Stimulated activated CD8-positive, alpha-beta memory T cell treated with anti-CD3 and anti-CD28 coated beads, Interleukin-4, amount 100 ng/mL, for 48 hours (primary cell): ENCODE results near the gene FEM1A.
A peak's percentile ranks its signal among the peaks of the same experiment; 100 is the strongest.
"Not testable (repeated sequence)": the region's sequence is repeated elsewhere in the genome, so short reads cannot be mapped to it uniquely, and the experiment has no call there.

Source experiments
- DNase-seq: peaks from one replicate; pipeline ENCODE4 v3.0.0-alpha.2; 2020

Gene FEM1A

DNA sequence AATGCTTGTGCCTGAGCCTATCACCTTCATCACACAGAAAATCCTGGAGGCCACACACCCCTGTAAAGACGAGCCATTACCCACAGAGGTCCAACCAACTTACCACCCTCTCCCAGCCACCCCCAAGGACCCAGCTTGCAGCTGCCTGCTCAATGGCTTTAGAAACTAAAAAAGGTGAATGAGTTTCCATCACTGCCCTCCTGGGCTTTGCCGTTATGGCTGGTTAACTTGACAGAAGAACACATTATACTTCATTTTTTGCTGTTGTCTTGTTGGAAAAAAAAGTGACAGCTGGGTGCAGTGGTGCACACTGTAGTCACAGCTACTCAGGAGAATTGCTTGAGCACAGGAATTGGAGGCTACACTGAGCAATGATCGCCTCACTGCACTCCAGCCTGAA is 17.4 kb upstream of the FEM1A start:
- DNase-seq: no peak

DNA sequence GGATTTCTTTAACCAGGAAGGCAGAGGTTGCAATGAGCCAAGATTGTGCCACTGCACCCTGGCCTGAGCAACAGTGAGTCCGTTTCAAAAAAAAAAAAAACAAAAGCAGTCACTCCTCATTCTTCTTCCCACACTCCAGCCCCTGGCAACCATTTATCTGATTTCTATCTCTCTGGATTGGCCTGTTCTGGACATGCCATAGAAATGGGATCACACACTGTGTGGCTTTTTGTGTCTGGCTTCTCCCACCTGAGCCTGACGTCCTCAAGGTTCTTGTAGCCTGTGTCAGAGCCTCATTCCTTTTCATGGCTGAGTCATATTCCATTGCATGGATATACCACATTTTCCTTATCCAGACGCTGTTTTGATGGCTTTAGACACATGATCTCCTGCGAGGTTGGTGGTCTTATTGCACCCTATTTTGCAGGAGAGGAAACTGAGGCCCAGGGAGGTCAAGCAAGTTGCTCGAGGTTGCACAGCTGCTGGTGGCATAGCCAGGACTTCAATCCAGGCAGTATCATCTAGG is 15.8 kb upstream of the FEM1A start:
- no peak for DNase-seq

DNA sequence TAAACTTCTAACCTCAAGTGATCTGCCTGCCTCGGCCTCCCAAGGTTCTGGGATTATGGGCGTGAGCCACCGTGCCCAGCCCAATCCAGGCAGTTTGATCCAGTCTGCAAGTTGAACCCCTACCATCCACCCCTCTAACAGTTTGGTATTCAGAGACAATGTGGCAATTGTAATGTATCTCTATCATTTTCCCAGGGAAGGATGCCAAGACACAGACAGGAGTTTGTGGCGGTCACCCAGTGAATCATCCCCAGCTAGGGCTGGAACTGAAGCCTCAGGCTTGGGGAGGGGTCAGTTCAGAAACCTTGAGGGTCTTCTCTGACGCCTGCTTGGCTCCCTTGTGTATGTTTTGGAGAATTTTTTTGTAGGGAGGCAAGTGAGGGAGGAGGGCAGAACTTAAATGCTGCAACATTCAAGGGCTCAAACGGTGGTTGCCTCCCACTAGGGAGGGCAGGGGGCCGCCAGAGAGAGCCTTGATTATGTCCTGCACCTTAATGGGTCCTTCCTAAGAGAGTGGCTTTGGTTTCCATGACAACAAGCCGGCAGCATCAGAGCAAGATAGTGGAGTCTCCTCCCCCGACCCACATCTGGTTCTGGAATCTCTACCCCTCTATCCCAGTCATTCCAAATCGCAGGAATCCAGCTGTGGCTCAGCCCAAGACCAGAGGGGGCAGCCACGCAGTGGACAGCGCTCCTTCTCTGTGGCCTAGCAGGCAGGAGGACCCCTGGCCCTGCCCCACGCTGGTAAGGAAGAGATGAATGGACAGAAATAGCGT is 14.9 kb upstream of the FEM1A start:
- DNase-seq: no peak

DNA sequence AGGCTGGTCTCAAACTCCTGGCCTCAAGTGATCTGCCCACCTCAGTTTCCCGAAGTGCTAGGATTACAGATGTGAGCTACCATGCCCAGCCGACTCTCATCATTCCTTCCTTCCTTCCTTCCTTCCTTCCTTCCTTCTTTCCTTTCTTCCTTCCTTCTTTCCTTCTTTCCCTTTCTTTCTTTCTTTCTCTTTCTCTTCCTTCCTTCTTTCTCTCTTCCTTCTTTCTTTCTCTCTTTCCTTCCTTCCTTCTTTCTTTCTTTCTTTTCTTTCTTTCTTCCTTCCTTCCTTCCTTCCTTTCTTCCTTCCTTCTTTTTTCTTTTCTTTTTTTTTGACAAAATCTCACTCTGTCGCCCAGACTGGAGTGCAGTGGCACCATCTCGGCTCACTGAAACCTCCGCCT is 13.4 kb upstream of the FEM1A start:
- DNase-seq: not testable (repeated sequence)

DNA sequence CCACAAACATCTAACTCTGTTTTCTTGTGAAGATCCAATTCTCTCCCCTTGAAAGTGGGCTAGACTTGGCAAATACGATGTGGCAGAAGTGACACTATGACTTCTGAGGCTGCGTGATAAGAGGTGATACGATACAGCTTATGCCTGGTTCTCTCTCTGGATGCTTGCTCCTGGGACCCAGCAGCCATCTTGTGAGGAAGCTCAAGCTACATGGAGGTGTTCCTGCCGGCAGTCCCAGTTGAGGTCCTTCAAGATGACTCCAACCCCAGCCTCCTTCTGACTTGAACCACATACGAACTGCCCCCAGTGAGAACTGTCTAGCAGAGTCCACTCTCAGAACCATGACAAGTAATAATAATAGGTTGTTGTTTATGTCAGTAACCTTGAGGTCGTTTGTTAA is 10.7 kb upstream of the FEM1A start:
- DNase-seq: no peak

DNA sequence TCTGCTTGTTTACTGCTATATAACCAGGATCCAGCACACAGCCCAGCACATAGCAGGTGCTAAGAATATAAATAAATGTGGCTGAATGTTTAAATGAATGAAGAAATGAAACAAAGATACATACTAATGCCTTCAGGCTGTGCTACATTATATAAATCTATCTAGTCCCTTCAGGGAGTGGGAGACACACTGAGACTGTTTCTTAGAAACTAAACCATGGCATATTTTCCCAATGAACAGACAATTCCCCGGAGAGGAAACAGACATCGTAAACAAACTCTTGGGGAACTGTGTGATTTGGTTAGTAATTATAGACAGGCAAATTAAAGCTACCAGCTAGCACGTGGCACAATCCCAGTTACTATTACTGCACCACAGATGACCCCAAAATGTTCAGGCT is 9.7 kb upstream of the FEM1A start:
- DNase-seq: no peak

DNA sequence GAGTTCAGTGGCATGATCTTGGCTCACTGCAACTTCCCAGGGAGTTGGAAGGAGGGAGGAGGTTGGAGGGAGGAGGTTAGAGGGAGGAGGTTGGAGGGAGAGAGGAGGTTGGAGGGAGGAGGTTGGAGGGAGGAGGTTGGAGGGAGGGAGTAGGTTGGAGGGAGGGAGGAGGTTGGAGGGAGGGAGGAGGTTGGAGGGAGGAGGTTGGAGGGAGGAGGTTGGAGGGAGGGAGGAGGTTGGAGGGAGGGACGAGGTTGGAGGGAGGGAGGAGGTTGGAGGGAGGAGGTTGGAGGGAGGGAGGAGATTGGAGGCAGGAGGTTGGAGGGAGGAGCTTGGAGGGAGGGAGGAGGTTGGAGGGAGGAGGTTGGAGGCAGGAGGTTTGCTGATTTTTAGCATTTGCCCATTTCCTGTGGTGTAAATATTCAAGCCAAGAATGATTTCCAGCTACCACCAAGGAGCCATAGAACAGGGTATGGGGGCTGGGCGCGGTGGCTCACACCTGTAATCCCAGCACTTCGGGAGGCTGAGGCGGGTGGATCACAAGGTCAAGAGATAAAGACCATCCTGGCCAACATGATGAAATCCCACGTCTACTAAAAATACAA is 5.0 kb upstream of the FEM1A start:
- not testable (repeated sequence) for DNase-seq

DNA sequence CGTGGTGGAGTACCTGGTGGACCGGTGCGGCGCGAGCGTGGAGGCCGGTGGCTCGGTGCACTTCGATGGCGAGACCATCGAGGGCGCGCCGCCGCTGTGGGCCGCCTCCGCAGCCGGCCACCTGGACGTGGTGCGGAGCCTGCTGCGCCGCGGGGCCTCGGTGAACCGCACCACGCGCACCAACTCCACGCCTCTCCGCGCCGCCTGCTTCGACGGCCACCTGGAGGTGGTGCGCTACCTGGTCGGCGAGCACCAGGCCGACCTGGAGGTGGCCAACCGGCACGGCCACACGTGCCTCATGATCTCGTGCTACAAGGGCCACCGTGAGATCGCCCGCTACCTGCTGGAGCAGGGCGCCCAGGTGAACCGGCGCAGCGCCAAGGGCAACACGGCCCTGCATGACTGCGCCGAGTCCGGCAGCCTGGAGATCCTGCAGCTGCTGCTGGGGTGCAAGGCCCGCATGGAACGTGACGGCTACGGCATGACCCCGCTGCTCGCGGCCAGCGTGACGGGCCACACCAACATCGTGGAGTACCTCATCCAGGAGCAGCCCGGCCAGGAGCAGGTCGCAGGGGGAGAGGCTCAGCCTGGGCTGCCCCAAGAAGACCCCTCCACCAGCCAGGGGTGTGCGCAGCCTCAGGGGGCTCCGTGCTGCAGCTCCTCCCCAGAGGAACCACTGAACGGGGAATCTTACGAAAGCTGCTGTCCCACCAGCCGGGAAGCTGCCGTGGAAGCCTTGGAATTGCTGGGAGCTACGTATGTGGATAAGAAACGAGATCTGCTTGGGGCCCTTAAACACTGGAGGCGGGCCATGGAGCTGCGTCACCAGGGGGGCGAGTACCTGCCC is 708 bp downstream of the FEM1A start:
- DNase-seq: not testable (repeated sequence)

DNA sequence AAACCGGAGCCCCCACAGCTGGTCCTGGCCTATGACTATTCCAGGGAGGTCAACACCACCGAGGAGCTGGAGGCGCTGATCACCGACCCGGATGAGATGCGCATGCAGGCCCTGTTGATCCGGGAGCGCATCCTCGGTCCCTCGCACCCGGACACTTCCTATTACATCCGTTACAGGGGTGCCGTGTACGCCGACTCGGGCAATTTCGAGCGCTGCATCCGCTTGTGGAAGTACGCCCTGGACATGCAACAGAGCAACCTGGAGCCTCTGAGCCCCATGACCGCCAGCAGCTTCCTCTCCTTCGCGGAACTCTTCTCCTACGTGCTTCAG is 1.3 kb downstream of the FEM1A start:
- not testable (repeated sequence) for DNase-seq

DNA sequence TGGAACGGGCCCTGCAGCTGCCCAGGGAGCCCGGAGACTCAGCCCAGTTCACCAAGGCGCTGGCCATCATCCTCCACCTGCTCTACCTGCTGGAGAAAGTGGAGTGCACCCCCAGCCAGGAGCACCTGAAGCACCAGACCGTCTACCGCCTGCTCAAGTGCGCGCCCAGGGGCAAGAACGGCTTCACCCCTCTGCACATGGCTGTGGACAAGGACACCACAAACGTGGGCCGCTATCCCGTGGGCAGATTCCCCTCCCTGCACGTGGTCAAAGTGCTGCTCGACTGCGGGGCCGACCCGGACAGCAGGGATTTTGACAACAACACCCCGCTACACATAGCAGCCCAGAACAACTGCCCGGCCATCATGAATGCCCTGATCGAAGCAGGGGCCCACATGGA is 1.7 kb downstream of the FEM1A start:
- not testable (repeated sequence) for DNase-seq

DNA sequence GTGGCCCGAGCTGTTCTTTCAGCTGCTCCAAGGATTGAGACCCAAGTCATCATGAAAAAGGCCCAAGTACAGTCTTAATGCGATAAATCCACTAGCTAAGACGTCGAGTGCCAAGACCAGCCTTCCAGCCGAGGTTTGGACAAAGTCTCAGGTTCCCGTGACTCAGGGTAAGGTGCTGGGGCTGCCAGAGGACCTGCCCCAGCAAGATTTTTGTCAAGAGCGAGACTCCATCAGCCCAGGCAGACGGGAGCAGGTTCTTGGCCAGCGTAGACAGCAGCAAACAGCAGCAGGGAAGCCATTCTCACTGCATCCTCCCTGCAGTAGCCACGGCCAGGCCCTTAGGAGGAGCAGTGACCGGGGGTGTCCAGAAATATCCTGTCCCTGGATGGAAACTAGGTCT is 3.4 kb downstream of the FEM1A start:
- DNase-seq: no peak

DNA sequence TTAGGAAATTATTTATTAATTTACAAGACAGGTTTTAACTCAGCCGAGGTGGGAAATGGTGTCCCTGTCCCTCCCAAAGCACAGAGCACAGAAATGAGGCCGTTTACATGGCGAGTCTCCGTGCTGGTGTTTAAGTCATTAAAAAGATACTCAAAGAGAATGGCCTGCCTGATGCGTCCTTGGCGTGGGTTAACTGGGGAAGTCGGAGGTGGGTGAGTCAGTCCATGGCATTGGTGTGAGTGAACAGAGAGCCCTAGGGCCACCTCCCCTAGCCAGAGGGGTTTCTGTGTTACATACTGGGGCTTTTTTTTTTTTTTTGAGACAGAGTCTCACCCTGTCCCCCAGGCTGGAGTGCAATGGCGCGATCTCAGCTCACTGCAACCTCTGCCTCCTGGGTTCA is 3.9 kb downstream of the FEM1A start:
- DNase-seq: no peak

DNA sequence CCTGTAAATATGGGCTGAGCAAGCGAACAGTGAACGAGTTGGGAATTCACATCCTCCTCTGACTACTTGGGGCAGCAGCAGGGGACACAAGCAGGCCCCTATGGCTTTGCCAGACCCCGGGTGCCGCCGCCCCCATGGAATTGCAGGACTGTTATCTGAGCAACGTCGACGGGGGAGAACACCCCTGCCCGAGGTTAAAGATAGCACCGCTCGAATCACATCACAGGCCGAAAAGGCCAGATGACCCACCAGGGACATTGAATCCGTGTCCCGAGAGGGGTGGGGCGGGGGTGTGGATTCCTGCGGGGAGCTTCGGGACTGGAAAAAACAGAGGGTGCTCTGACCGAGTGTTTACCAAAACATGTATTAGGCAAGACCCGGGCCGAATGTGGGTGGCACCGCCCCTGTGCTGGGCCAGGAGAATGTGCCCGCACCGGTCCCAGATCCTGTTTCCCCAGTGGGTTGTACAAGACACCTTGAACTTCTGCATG is 9.1 kb downstream of the FEM1A start:
- DNase-seq: no peak

DNA sequence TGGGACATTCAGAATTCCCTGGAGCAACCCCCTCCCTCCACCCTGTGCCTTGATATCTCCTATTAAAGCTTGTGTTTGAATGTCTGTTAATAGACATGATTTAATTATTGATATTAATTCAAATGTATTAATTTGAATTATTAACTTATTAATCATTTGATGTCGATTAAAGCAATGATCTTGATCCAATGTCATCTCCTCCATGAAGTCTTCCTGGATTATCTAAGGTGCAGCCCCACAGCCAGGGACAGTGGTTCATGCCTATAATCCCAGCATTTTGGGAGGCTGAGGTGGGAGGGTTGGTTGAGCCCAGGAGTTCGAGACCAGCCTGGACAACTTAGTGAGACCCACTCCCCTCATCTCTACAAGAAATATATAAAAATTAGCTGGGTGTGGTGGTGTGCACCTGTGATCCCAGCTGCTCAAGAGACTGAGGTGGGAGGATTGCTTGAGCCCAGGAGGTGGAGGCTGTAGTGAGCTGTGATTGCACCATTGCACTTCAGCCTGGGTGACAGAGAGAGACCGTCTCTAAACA is 9.6 kb downstream of the FEM1A start:
- DNase-seq: no peak

DNA sequence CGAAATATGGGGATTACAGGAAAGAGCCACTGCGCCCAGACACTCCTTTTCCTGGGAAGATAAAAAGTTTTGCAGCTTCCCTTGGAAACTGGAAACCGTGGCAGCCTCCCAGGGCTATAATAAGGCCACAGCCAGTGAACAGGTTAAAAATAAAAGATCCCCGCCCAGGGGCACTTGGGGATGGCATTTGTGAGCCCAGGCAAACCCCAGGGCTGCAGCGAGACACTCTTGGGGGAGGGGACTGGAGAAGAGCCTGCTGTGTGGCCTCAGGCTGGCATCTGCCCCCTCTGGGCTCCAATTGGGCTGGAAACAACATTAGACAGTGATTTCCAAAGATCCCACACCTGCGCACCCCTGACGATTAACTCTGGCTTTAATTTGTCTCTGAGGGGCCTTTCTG is 11.2 kb downstream of the FEM1A start:
- no peak for DNase-seq

DNA sequence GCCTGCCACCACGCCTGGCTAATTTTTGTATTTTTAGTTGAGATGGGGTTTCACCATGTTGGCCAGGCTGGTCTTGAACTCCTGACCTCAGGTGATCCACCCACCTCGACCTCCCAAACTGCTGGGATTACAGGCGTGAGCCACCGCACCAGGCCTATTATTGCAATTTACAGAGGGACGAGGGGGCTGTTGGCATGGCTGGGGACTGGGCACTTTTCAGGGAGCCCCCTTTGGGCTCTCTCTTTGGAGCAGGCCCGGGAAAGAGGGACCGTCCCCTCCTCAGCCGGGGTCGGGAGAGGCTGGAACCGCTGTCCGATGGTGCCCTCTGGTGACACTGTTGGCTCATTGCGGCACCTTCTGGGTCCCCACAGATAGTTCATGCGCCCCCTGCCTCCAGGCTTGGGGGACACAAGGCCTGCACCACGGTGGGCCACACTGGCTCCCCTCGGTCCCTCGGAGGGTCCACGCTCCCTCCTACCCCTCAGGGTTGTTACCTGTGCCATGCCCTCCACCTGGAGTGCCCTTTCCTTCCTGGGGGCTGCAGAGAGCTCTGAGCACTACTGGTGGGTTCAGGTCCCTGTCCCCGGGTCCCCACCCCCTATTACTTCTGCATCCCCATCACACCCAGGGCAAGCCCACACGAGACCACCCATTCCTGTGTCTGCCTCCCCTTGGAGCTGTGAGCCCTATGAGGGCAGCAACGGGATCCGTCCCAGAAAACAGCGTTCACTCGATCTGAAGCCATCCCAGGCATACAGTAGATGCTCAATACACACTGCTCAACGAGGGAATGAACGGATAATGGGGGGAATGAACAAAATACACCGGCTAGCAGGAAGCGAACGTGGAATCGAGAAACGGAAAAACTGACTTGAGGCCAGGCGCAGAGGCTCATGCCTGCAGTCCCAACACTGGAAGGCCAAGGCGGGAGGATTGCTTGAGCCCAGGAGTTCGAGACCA is 12.5 kb downstream of the FEM1A start:
- DNase-seq: peak; percentile 83

DNA sequence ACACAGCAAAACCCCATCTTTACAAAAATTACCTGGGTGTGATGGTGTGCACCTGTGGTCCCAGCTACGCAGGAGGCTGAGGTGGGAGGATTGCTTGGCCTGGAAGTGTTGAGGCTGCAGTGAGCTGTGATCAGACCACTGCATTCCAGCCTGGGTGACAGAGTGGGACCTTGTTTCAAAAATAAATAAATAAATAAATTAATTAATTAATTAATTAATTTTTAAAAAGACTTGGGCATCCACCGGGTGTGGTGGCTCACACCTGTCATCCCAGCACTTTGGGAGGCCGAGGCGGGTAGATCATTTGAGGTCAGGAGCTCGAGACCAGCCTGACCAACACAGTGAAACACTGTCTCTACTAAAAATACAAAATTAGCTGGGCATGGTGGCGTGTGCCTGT is 13.6 kb downstream of the FEM1A start:
- not testable (repeated sequence) for DNase-seq

DNA sequence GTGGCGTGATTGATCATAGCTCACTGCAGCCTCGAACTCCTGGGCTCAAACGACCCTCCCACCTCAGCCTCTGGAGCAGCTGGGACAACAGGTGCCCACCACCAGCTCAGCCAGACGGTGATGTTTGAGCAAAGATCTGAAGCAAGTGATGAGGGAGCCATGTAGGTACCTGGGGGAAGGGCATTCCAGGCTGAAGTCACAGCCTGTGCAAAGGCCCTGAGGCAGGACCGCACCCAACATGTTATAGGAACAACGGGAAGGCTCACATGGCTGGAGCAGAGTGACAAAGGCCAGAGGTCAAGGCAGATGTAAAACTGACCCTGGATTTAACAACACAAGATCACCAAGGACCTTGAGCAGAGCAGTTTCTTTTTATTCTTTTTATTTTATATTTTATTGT is 14.8 kb downstream of the FEM1A start:
- no peak for DNase-seq

DNA sequence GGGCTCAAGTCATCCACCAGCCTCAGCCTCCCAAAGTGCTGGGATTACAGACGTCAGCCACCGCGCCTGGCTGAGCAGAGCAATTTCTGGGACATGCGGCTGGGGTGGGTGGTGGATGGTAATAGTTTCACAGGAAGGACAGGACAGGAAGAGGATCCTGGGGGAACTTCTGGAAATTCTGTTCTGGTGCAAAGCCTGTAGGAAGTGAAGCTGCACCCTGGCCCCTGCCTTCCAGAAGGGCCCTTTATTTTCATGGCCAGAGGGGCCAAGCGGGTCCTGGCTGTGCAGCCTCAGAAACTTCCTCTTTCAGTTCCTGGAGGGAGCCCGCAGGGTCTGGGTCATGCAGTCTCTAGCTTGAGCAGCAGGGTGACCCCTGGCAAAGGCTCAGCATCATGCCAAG is 15.7 kb downstream of the FEM1A start:
- no peak for DNase-seq

DNA sequence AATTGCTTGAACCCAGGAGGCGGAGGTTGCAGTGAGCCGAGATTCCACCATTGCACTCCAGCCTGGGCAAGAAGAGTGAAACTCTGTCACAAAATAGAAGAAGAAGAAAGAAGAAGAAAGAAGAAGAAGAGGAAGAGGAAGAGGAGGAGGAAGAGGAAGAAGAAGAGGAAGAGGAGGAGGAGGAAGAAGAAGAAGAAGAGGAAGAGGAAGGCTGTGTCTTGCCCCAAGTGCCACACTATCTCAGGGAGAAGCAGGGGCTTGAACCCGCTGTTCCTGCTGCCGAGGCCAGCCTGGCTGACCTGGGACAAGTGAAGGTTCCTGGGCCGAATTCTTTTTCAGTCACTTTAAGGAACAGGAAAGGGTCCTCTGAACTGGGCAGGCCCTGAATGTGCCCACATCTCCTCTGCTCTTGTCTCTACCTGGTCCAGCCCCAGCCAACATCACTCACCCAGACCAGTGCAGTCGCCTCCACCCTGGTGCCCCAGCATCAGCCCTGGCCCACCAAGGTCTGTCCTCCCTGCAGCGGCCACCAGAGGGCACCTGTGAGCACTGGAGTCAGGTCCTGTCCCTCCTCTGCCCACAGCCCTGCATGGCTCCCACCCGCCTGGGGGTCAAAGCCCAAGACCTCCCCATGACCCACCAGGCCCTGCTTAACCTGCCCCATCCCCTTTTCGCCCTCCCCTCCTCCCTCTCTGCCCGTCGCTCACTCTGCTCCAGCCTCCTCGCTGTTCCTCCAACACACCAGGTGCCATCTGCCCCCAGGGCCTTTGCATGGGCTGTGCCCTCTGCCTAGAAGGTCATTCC is 20.0 kb downstream of the FEM1A start:
- DNase-seq: peak; percentile 99
